Kidney (tissue), 14 donors: Measurements from ENCODE around the gene TADA1. TPM values are rescaled to one million over a fixed set of nuclear protein-coding genes. Genes with fewer than 3 reads are reported as not detected.

Experiments used
- DNase-seq, 5 donors: peaks; one replicate each; pipeline ENCODE4 v3.0.0-alpha.2; 2013 to 2020
- FAIRE-seq: peaks from 2 replicates; lab custom pipeline; 2012; peaks lifted over from hg19 to GRCh38; lab: Jason Lieb, UNC
- H3K27ac ChIP-seq, 2 donors: one replicate each; pipeline ENCODE4 v1.7.0; 2013; ENCODE audit warnings: low read depth in 2 of 2, low read length in 2 of 2, inconsistent platforms in 1 of 2
- H3K27me3 ChIP-seq: one replicate; pipeline ENCODE4 v1.7.1; 2013; ENCODE audit warnings: low read length, inconsistent platforms; ENCODE audit not compliant: control insufficient read depth, insufficient read depth
- H3K36me3 ChIP-seq, 3 donors: one replicate each; pipeline versions ENCODE4 v1.7.0 to v1.7.1; 2013; ENCODE audit warnings: low read length in 3 of 3, control low read depth in 1 of 3, inconsistent platforms in 1 of 3; ENCODE audit not compliant: insufficient read depth in 3 of 3, control insufficient read depth in 2 of 3
- H3K4me1 ChIP-seq, 3 donors: one replicate each; pipeline versions ENCODE4 v1.7.0 to v1.7.1; 2013; ENCODE audit warnings: low read length in 3 of 3, inconsistent platforms in 1 of 3, low read depth in 1 of 3; ENCODE audit not compliant: control insufficient read depth in 2 of 3, insufficient read depth in 2 of 3
- H3K4me3 ChIP-seq, 3 donors: one replicate each; pipeline versions ENCODE4 v1.7.0 to v1.8.1; 2013; ENCODE audit warnings: low read length in 3 of 3, control low read depth in 1 of 3, inconsistent platforms in 1 of 3
- H3K9ac ChIP-seq, 3 donors: one replicate each; pipeline versions ENCODE4 v1.7.0 to v1.7.1; 2013; ENCODE audit warnings: low read length in 3 of 3, control low read depth in 1 of 3, inconsistent platforms in 1 of 3
- H3K9me3 ChIP-seq, 3 donors: one replicate each; pipeline versions ENCODE4 v1.7.0 to v1.7.1; 2013; ENCODE audit warnings: low read length in 3 of 3, control low read depth in 1 of 3, inconsistent platforms in 1 of 3; ENCODE audit not compliant: control insufficient read depth in 2 of 3, insufficient read depth in 1 of 3
- CTCF ChIP-seq: IDR thresholded peaks from 3 replicates; pipeline ENCODE4 v1.5.1; 2012; ENCODE audit warnings: mild to moderate bottlenecking, moderate library complexity, borderline replicate concordance; ENCODE audit not compliant: insufficient read depth; ENCODE audit errors: extremely low read depth
- intact Hi-C: fragments of 100-400 bp; cut with DNase I; formaldehyde crosslinking; loops from one replicate; pipeline ENCODE4 v1.11.1; 2022
- polyA plus RNA-seq: library from polyadenylated mRNA; stranded (reverse); fragments of 350-450 nt; fragmentation: Illumina TruSeq; extraction: RNeasy Lipid Tissue Mini Kit (QIAGEN cat#74804); gene quantifications from one replicate; pipeline ENCODE4 v1.2.3, GENCODE V29; 2014; ENCODE audit warnings: low read depth, low replicate concordance; ENCODE audit not compliant: insufficient read depth
- total RNA-seq: library from RNA; stranded (reverse); fragmentation: NEBNext Ultra II Directional; extraction: Animal tissue kit (Norgen Biotek cat#: 25700); gene quantifications from one replicate; pipeline ENCODE4 v1.2.1, GENCODE V29; 2021
- donor health status: control.
- donor health status: control.
- donor health status: control.
- donor health status: control.
- donor health status: control.
- donor health status: DM: yes; HTN: yes; CAD: no.
- donor health status: Normal renal cell carcinoma (clear cell type).

Gene TADA1
- total and polyA plus RNA-seq, 2 donors from 2014 or later, result 11.5 to 13.7 TPM

DNA sequence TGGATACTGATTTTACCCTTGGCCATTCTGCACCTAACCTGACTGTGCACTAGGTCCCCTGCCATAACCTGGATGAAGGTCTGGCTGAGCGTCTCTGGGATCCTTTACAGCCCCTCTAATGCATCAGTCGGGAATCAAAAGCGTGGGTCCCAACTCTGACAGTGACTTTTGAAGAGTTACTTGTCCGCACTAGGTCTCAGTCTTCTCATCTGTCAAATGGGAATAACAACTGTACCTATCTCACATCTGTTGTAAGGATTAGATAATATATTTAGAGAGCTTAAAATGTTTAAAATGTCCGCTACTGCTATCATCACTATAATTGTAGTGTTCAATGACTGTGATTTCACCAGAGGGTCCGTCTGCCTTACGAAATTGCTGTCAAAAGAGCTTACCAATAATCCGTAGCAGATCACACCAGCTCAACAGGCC lies 746 bp downstream of the TADA1 start:
- peak overlapping the region; percentile 43 to 94 (median 84) for H3K9ac ChIP-seq
- peak overlapping the region; percentile 67 to 96 (median 92) for H3K4me3 ChIP-seq
- H3K27me3 ChIP-seq, result no peaks in the 10 kb centered on the region
- H3K4me1 ChIP-seq, result peaks cover 0 to 6% (median 4%) of the 10 kb centered on the region in 3 donors
- no peaks in the 10 kb centered on the region for H3K36me3 ChIP-seq
- peak overlapping the region; percentile 89 to 91 for H3K27ac ChIP-seq
- H3K9me3 ChIP-seq, result no peaks in the 10 kb centered on the region
- FAIRE-seq, result no peak
- TF ChIP-seq CTCF, result no peak
- no peak for DNase-seq
- intact Hi-C loops, result no loop called here

DNA sequence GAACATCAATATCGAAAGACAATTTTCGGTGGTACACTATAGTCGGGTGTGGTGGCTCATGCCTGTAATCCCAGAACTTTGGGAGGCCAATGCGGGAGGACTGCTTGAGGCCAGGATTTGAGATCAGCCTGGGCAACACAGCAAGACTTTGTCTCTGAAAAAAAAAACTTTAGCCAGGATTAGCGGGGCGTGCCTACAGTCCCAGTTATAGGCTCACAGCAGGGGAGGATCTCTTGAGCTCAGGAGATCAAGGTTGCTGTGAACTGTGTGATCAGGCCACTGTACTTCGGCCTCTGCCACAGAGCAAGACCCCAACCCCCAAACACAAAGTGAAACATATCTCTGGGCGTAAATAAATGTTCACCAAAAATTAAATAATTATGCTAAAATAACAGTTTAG lies 1.6 kb downstream of the TADA1 start:
- Histone ChIP-seq H3K36me3 (no peaks in the 10 kb centered on the region), H3K27me3 (no peaks in the 10 kb centered on the region), H3K9ac (no peak overlapping the region), H3K4me3 (peak overlapping the region in 1 of 3 donors; percentile 92), H3K27ac (no peak overlapping the region), H3K9me3 (no peaks in the 10 kb centered on the region), H3K4me1 (peaks cover 0 to 6% (median 4%) of the 10 kb centered on the region in 3 donors)
- DNase-seq (peak in 1 of 5 donors; percentile 4), FAIRE-seq (no peak)
- TF ChIP-seq CTCF, result no peak
- intact Hi-C loops, result no loop called here

DNA sequence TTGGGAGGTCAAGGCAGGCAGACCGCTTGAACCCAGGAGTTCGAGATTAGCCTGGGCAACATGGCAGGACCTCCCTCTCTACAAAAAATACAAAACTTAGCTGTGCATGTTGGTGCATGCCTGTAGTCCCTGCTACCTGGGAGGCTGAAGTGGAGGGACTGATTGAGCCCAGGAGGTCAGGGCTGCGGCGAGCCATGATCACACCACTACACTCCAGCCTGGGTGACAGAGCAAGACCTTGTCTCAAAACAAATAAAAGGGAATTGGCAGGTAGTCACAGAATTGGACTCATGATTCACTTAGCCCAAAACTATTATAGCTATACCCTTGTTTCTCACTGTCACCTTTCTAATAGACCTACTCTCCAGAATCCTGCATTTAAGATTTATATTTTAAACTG lies 5.5 kb downstream of the TADA1 start:
- DNase-seq, result no peak
- TF ChIP-seq CTCF, result no peak
- intact Hi-C loops, result no loop called here
- H3K27ac ChIP-seq, result no peak overlapping the region
- peaks cover 0 to 4% (median 4%) of the 10 kb centered on the region in 3 donors for H3K4me1 ChIP-seq
- no peaks in the 10 kb centered on the region for H3K9me3 ChIP-seq
- peaks cover 0 to 8% (median 0%) of the 10 kb centered on the region in 3 donors for H3K36me3 ChIP-seq
- H3K9ac ChIP-seq, result no peak overlapping the region
- no peak for FAIRE-seq
- H3K27me3 ChIP-seq, result no peaks in the 10 kb centered on the region
- no peak overlapping the region for H3K4me3 ChIP-seq
